ENCODE results near the gene PPP2R3B.
"Not testable (repeated sequence)": the region's sequence is repeated elsewhere in the genome, so short reads cannot be mapped to it uniquely, and the experiment has no call there.

PPP2R3B gene

DNA sequence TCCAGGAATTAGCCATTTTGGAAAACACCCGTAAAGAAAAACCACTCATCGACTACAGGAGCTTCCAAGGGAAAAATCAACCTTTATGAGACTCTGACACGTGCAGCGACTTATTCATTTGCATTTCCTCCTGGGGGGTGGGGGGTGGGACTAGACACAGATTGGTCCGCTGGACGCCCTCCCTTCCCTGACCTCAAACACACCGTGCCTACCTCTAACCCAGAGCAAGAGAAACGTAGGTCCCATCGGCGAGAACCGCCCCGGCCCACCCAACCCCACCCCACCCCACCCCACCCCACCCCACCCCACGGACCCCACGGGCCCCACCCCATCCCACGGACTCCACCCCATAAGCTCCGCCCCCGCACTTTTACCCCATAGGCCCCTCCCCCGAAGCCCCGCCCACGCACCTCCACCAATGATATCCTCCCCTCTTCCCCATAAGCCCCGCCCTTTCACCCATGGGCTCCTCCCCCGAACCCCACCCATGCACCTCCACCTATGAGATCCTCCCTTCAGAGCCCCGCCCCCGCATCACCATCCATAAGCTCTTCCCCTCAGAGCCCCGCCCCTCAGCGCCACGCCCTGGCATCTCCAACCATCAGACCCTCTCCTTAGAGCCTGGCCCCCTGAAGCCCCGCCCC lies 69.2 kb downstream of the PPP2R3B start:
- DNase-seq = no peak

DNA sequence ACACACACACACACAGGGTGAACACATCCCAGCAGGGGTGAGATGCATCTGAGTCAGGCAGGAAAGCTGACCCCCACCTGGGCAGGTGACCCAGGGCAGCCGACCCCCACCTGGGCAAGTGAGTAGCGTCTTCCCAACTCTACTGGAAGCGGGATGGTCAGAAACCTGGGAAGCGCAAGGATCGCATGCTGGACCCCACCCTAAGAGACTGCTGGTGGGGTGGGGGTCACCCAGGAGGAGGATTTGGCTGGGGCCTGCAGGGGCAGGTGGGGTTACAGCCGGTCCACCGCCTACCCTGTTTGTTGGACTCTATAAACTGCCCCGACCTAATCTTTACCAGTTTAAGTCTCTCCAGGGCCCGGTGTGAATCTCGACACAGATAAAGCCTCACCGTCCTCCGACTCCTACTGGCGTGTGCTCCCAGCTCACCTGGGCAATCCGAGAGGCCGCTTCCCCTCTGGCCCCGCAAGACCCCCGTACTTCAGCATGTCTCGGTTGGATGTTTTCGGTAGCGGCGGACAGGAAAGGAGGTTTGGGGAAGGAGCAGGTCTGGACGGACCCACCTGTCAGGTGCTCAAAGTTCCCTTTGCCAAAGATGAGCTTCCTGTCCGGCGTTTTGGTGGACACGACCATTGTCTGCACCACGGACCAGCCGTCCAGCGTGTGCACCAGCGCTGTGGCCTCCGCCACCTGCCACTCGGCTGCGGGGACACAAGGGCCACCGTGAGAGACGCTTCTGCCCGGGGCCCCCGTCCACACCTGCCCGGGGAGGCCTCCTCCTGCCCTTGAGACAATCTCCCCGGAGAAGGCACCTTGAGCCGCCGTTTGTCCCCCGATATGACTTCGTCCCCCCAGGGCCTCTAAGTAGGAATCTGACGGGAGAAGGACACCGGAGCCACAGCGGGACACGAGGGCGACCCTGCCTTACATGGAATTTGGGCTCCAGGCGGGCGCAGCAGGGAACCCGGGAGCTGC lies 70.1 kb downstream of the PPP2R3B start:
- no peak for DNase-seq

DNA sequence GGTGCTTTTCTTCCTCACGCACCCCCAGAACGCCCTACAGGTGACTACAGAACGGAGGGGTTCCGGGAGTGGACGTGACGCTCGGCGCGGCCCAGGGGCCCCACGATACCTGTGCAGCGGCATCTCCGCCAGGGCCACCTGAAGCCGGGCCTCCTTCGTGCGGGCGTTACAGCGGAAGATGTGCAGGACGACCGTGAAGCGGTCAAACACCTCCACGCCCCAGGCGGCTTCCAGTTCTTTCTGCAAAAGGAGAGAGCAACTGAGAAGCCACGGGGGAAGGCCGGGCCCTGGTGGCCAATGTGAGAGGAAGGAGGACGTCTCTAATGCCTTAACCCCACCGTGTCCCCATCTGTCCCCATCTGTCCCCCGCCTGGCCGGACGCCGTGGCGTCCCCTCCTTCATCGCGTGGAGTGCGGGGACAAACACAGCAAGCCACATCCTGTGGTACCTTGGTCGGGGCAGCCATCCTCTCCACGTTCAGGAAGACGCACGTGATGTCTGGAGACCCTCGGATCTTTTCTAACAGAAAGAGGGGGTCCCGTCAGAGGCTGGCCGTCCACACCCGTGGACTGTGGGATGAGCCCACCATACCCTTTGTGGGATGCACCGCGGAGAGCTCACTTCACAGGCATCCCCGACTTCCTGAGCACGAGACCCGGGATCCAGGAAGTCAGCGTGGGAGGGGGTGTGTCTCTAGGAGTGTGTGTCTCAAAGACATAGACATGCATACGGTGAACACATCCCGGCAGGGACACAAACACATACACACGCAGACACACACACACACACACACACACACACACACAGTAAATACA lies 71.7 kb downstream of the PPP2R3B start:
- no peak for DNase-seq

DNA sequence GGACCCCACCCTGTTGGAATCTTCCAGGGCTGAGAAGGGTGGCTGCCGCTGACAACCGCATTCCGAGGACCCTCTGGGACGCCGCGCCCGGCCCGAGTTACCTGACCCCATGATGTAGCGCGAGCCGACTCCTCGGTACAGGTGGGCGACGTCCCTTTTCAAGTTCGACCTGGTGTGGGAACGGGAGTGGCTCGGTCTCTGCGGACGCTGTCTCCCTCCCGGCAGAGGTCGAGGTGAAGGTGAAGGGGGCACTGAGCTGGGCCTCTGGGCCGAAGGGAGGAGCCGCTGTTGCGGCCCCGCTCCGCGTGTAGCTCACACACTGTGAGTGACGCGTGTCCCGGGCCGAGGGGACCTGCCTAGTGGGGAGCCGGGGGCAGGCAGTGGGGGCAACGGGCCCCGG lies 72.7 kb downstream of the PPP2R3B start:
- no peak for DNase-seq

DNA sequence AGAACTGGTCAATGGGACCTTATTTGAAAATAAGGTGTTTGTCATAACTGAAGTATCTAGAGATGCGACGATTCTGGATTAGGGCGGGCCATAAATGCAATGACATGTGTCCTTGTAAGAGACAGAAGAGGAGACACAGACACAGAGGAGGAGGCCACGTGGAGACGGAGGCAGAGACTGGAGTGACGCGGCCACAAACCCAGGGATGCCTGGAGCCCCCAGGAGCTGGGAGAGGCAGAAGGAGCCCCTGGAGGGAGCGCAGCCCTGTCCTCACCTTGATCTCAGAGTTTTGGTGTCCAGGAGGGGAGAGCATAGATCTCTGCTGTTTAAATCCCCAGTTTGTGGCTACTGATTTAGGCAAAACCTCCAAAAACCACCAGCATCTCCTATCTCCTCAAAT lies 73.2 kb downstream of the PPP2R3B start:
- DNase-seq = no peak

DNA sequence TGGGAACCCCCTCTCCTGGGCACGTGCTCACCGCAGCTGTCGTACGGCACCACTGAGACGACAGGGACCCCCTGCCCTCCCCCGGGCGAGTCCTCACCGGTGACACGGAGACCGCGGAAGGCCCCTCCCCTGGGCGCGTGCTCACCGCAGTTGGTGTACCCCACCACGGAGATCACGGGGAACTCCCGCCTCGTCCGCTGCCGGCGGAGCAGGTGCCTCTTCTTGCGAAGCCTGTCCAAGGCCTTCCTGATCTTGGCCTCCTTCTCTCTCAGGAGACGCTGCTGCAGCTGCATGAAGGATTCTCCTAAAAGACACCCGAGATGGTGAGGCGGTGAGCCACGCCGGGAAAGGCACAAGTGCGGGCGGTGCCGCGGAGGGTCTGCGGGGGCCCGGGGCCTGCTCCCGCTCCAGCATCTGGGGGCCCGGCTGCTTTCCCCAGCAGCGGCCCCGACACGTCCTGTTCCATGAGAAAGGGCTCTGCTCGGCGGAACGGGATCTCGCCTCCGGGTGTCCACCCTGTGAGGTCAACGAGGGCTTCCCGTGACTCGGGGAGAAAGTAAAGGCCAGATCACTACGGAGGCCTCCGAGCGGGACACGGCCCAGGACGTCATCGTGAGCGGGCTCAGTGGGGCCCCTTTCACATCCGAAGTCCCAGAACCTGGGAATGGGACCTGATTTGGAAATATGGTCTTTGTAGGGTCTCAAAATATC lies 73.9 kb downstream of the PPP2R3B start:
- DNase-seq = no peak

DNA sequence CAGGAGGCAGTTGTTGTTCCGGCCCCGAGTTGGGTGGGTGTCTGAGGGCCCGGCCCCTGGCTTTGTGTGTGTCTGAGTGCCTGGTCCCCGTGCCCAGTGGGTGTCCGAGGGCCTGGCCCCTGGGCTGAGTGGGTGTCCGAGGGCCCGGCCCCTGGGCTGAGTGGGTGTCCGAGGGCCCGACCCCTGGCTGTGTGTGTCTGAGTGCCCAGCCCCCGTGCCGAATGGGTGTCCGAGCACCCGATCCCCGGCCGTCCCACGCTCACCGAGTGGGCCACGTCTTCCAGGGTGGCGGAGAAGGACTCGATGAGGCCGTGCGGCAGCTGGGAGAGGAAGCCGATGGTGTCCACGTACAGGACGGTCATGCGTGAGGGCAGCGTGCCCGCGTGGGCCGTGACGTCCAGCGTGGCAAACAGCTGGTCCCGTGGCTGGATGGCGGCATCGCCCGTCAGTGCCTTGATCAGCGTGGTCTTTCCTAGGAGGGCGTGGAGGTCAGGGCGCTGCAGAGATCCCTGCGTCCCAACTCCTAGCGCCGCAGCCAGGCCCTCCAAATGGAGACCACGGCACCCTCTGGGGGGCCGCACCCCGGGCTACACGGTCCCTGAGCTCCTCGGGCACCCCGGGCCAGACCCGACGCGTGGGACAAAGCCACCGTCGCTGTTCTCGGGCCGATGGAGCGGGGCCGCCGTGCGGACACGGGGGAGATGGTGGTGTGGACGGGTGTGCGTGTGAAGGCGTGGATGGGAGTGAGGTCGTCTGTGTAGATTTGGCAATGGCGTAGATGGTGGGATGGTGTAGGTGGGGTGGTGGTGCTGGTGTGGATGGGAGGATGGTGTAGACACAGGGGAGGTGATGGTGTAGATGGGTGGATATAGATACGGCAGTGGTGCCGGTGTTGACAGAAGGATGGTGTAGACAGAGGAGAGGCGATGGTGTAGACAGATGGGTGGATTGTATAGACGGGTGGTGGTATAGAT lies 75.3 kb downstream of the PPP2R3B start:
- no peak for DNase-seq

DNA sequence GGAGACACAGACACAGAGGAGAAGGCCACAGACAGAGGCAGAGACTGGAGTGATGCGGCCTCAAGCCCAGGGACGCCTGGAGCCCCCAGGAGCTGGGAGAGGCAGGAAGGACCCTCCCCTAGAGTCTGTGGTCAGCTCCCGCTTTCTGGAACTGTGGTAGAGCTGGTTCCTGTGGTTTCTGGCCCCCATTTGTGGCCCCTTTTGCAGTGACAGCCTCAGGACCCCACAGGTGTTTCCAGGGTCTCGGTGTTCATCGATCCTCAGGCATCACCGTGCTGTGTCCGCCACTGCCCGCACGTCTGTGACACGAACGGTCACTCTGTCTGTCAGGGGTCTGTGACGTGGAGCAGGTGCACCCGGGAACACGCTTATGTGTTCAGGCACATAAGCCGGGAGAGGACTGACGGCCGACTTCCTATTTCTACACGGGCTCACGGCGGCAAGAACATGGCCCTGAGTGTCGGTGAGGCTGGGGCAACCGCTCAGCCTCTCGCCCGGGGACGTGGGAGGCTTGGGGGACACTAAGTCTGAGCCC lies 76.0 kb downstream of the PPP2R3B start:
- DNase-seq = no peak

DNA sequence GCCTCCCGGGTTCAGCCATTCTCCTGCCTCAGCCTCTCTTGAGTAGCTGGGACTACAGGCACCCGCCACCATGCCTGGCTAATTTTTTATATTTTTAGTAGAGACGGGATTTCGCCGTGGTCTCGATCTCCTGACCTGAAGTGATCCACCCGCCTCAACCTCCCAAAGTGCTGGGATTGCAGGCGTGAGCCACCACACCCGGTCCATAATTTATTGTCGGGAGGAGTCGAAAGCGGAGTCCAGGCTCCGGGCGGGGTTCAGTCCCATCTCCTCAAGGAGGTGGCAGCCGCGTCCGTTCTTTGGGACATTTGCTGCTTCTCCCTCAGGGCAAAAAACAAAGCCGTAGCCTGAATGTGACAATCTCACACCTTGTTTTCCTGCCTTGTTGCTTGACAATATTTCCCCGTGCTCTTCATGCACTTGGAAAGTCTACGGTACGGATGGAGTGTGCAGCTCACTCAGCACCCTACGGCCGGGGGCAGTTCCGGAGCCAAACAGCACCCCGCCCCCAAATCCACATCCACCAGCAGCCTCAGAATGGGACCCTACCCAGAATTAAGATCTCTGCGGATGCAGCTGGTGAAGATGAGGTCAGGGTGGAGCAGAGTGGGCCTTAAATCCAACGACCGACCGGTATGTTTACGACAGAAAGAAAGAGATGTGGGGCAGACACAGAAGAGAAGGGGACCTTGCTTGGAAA lies 77.7 kb downstream of the PPP2R3B start:
- DNase-seq = no peak

DNA sequence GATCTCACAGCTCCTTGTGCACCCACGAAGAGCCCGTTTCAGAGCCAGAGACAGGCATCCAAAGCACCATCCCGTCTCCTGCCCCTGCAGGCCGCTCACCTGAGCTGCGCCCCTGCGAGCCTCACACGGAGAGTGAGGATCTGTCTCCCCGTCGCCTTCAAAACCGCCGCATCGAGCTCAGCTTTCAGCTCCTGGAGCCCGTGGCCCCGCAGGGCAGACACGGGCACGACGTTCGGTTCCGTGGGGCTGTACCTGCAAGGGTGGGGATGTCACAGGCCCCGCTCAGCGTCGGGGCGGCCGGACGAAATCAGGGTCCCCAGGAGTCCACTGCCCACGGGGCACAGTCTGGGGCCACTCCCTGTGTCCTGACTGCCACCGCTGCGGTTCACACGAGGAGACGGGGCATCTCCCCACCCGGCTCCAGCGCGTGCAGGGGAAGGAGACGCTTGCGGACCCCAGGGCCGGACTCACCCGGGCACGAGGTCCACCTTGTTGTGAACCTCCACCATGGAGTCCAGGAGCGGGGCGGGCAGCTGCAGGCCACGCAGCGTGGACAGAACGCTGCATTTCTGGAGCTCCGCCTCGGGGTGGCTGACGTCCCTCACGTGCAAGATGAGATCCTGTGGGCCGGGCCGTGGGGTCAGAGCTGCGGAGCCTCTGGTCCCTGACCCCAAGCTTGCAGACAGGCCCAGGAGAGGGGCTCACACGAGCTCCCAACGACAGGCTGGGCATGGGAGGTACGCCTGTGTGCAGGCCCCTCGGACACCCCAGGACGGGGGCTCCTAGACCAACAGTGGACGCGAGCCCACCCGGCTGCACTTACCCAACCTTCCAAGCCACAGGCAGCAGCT lies 79.2 kb downstream of the PPP2R3B start:
- DNase-seq = no peak

DNA sequence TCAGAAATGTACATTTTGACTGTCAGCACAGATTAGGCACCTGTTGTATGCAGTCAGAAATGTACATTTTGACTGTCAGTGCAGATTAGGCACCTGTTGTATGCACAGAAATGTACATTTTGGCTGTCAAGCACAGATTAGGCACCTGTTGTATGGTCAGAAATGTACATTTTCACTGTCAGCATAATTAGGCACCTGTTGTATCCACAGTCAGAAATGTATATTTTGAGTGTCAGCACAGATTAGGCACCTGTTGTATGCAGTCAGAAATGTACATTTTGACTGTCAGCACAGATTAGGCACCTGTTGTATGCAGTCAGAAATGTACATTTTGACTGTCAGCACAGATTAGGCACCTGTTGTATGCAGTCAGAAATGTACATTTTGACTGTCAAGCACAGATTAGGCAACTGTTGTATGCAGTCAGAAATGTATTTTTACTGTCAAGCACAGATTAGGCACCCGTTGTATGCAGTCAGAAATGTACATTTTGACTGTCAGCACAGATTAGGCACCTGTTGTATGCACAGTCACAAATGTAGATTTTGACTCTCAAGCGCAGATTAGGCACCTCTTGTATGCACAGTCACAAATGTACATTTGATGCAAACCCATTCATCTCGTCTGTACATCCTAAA lies 80.0 kb downstream of the PPP2R3B start:
- DNase-seq = not testable (repeated sequence)

DNA sequence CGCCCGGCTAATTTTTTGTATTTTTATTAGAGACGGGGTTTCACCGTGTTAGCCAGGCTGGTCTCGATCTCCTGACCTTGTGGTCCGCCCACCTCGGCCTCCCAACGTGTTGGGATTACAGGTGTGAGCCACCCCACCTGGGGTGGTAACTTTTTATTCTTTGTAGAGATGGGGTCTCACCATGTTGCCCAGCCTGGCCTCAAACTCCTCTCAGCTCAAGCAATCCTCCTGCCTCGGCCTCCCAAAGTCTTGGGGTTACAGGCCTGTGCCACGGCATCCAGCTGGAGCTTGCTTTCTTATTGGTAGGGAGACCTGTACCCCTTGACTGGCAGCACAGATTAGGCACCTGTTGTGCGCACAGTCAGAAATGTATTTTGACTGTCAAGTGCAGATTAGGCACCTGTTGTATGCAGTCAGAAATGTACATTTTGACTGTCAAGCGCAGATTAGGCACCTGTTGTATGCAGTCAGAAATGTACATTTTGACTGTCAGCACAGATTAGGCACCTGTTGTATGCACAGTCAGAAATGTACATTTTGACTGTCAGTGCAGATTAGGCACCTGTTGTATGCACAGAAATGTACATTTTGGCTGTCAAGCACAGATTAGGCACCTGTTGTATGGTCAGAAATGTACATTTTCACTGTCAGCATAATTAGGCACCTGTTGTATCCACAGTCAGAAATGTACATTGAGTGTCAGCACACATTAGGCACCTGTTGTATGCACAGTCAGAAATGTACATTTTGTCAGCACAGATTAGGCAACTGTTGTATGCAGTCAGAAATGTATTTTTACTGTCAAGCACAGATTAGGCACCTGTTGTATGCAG lies 80.7 kb downstream of the PPP2R3B start:
- DNase-seq = not testable (repeated sequence)

DNA sequence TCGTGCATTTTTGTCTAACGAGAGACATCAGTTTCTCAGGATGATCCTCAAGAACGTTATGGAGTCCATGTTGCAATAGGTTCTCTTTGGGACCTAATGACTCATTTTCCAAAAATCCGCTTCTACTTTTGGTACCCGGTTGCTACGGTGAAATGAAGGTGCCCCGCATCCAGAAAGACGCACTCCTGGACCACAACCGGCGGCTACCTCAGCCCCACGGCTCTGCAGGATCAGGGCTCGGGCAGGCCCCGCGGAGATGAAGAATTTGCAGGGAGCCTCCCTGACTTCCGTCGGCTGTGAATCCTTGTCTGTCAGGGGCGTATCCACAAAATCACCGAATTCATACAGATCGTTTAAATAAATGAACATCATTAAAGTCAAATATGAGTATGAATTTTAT lies 83.7 kb downstream of the PPP2R3B start:
- no peak for DNase-seq

DNA sequence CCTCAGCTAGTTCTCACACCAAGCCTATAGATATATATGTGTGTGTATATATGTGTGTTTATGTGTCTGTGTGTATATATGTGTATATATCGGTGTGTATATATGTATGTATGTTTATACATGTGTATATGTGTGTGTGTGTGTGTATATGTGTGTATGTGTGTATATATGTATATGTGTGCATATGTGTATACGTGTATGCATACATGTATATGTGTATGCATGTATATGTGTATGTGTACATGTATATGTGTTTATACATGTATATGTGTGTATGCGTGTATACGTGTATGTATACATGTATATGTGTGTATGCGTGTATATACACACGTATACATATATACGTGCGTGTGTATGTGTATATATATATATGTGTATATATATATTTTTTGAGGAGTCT lies 86.4 kb downstream of the PPP2R3B start:
- DNase-seq = no peak

DNA sequence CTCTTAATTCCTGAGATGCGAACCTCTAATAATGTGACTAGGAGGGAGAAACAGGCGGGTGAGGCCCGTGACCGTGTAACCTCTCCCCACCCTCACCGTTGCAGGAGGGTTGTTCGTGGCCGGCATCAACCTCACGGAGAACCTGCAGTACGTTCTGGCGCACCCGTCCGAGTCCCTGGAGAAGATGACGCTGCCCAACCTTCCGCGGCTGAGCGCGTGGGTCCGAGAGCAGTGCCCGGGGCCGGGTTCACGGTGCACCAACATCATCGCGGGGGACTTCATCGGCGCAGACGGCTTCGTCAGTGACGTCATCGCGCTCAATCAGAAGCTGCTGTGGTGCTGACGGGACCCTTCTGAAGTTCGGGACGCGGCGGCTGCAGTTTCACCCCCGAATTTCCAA lies 87.7 kb downstream of the PPP2R3B start:
- no peak for DNase-seq

DNA sequence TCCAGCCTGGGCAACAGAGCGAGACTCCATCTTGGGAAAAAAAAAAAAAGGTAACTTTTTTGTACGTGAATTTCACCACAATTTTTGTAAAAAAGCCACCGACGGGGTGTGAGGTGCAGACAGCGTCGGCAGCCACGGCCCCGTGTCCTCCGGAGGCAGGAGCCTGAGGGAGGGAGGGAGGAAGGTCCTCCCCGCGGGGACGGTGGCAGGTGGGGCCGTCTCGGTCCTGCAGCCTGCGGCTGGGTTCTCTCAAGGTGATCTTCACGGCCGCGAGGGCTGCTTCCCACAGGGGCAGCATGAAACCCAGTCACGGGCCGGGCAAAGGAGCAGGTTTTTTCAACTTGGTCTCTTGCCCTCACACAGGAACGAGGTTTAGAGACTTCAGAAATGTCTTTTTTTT lies 91.6 kb downstream of the PPP2R3B start:
- no peak for DNase-seq

DNA sequence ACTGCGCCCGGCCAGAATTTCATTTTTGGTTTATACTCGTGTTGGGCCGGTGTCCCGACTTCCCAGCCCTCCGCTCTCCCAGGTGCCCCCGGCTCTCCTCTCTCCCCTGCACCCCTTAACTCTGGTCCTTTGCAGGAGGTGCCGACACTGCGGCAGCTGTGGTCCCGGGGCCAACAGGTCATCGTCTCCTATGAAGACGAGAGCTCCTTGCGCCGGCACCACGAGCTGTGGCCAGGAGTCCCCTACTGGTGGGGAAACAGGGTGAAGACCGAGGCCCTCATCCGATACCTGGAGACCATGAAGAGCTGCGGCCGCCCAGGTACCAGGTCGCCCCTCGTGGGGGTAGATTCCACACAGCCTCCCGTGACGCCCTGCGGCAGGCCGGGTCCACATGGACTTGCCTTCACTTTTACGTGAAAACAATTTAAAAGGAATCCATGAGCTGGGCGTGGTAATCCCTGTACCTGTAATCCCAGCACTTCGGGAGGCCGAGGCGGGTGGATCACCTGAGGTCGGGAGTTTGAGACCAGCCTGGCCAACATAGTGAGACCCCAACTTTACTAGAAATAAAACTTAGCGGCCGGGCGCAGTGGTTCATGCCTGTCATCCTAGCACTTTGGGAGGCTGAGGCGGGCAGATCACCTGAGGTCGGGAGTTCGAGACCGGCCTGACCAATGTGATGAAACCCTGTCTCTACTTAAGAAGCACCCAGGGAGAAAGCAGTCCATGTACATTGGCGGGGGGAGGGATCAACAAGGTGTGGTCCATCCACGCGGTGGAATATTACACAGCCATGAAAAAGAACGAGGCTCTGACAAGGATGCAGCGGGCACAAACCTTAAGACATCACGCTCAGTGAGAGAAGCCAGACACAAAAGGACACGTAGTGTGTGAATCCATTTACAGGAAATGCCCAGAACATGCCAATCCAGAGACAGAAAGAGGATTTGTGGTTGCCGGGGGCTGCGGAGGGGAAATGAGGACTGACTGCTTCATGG lies 93.5 kb downstream of the PPP2R3B start:
- DNase-seq = no peak

Measured in NCI-H2029 treated with DMSO at 0.1 percent for 48 hours (cell line).